HepG2 (cell line): ENCODE results near the gene RFX2. TPM values are rescaled to one million over a fixed set of nuclear protein-coding genes. Genes with fewer than 3 reads are reported as not detected.

Experiments
- ATAC-seq: fragments of 200-7000 bp; cut with Tn5 transposase; 3 replicates; pipeline ENCODE4 v1.9.1; 2020; ENCODE audit warnings: mild to moderate bottlenecking, moderate library complexity
- BruUV-seq: library from RNA; stranded (reverse); fragments of 400-500 nt; replicated peaks from 2 replicates; lab custom pipeline; 2021; lab: Mats Ljungman, UMichigan
- CTCF ChIA-PET: fragments of 300-600 bp; formaldehyde crosslinking; extraction: SDS; loops from one replicate; lab custom pipeline; 2021; ENCODE audit warnings: low total read pairs, inconsistent platforms, low intra/inter-chr PET ratio; lab: Yijun Ruan, JAX
- POLR2A ChIA-PET: fragments of 350-600 bp; sonication (Branson Sonifier 250); formaldehyde crosslinking; loops from one replicate; lab custom pipeline; 2020; ENCODE audit warnings: antibody characterized with exemption, inconsistent platforms; lab: Yijun Ruan, JAX
- DNase-seq: peaks from one replicate; pipeline ENCODE4 v3.0.0-alpha.2; 2015; ENCODE audit warnings: low spot score
- FAIRE-seq: peaks from 3 replicates; lab custom pipeline; 2011; peaks lifted over from hg19 to GRCh38; lab: Jason Lieb, UNC
- H2AFZ ChIP-seq: one replicate; pipeline ENCODE4 v1.6.1; 2011; ENCODE audit warnings: low read length, inconsistent platforms
- H3K27ac ChIP-seq: fragments of 300-600 bp; 3 replicates; pipeline ENCODE4 v1.8.0; 2011; ENCODE audit warnings: mixed run types, mild to moderate bottlenecking, mixed read lengths, low read length, inconsistent platforms; ENCODE audit not compliant: insufficient read depth; ENCODE audit errors: extremely low read length
- H3K27me3 ChIP-seq, 2 experiments: fragments of 200-600 bp in 1 of 2; 2 replicates in 1 of 2; 3 replicates in 1 of 2; pipeline versions ENCODE4 v1.6.0 to v1.8.0; 2011; ENCODE audit warnings: low read length in 2 of 2, mild to moderate bottlenecking in 2 of 2, moderate library complexity in 2 of 2, inconsistent platforms in 1 of 2; ENCODE audit not compliant: insufficient read depth in 2 of 2, control insufficient read depth in 1 of 2
- H3K36me3 ChIP-seq, 2 experiments: fragments of 200-600 bp in 1 of 2; replicated peaks in 1 of 2; 2 replicates in 1 of 2; 3 replicates in 1 of 2; pipeline versions ENCODE4 v1.5.1 to v1.8.0; 2011; ENCODE audit warnings: low read length in 2 of 2, inconsistent platforms in 1 of 2; ENCODE audit not compliant: insufficient read depth in 2 of 2, control insufficient read depth in 1 of 2
- H3K4me1 ChIP-seq: 2 replicates; pipeline ENCODE4 v1.5.1; 2012; ENCODE audit warnings: low read length, inconsistent platforms; ENCODE audit not compliant: insufficient read depth
- H3K4me2 ChIP-seq: 2 replicates; pipeline ENCODE4 v1.6.0; 2011; ENCODE audit warnings: low read depth, low read length, inconsistent platforms
- H3K4me3 ChIP-seq, 3 experiments: fragments of 200-600 bp in 1 of 3; sonication (generic), shearing (Covaris generic) in 1 of 3; replicated peaks in 1 of 3; 2 replicates each; pipeline ENCODE4 v1.5.1; 2011 to 2016; ENCODE audit warnings: low read length in 3 of 3, inconsistent platforms in 2 of 3, low read depth in 2 of 3, mild to moderate bottlenecking in 2 of 3, control low read depth in 1 of 3, mixed read lengths in 1 of 3; ENCODE audit not compliant: insufficient read depth in 1 of 3
- H3K79me2 ChIP-seq: one replicate; pipeline ENCODE4 v1.6.1; 2011; ENCODE audit warnings: low read length, inconsistent platforms; ENCODE audit not compliant: insufficient read depth
- H3K9ac ChIP-seq: 2 replicates; pipeline ENCODE4 v1.6.0; 2011; ENCODE audit warnings: mild to moderate bottlenecking, low read depth, low read length, inconsistent platforms; ENCODE audit not compliant: insufficient read depth
- H3K9me3 ChIP-seq: 2 replicates; pipeline ENCODE4 v1.5.1; 2012; ENCODE audit warnings: mild to moderate bottlenecking, low read length
- H4K20me1 ChIP-seq: 2 replicates; pipeline ENCODE4 v1.6.0; 2011; ENCODE audit warnings: inconsistent platforms, mild to moderate bottlenecking, low read length, moderate library complexity; ENCODE audit not compliant: insufficient read depth
- CEBPG ChIP-seq: IDR thresholded peaks from 2 replicates; pipeline ENCODE4 v1.6.1; 2016
- CHCHD3 ChIP-seq: sonication (generic); formaldehyde crosslinking; IDR thresholded peaks from 2 replicates; pipeline ENCODE4 v1.8.0; 2022; ENCODE audit warnings: mild to moderate bottlenecking, missing genetic modification reagents, moderate library complexity
- ESRRA ChIP-seq: sonication (generic); formaldehyde crosslinking; IDR thresholded peaks from 2 replicates; pipeline ENCODE4 v1.5.1; 2020; ENCODE audit warnings: mild to moderate bottlenecking, low read depth, missing genetic modification reagents
- GABPB1 ChIP-seq: IDR thresholded peaks from 2 replicates; pipeline ENCODE4 v1.6.1; 2016; ENCODE audit warnings: mild to moderate bottlenecking, missing genetic modification reagents, moderate library complexity, missing compliant biosample characterization
- LCORL ChIP-seq, 2 experiments: fragments of 450-650 bp in 1 of 2; sonication (generic) in 1 of 2; formaldehyde crosslinking in 1 of 2; IDR thresholded peaks; 2 replicates each; pipeline versions ENCODE4 v1.5.0 to v1.6.1; 2017 to 2020; ENCODE audit warnings: antibody characterized with exemption in 1 of 2, missing genetic modification reagents in 1 of 2
- ZBTB33 ChIP-seq: sonication (generic); formaldehyde crosslinking; IDR thresholded peaks from 2 replicates; pipeline ENCODE4 v1.4.0; 2020; ENCODE audit warnings: missing genetic modification reagents
- ZBTB38 ChIP-seq: sonication (generic); formaldehyde crosslinking; IDR thresholded peaks from 2 replicates; pipeline ENCODE4 v1.5.1; 2020; ENCODE audit warnings: mild to moderate bottlenecking, missing genetic modification reagents
- ZMAT3 ChIP-seq: sonication (generic); formaldehyde crosslinking; conservative IDR thresholded peaks from 2 replicates; pipeline ENCODE4 v1.7.0; 2021; ENCODE audit warnings: missing genetic modification reagents
- ZMYM4 ChIP-seq: sonication (generic); formaldehyde crosslinking; IDR thresholded peaks from 2 replicates; pipeline ENCODE4 v1.8.1; 2023; ENCODE audit warnings: mild to moderate bottlenecking, missing genetic modification reagents
- WGBS: methylation state at CpG from one replicate; pipeline ENCODE4 v1.1.6; 2017; ENCODE audit warnings: low lambda C conversion rate; 5-methylcytosine and 5-hydroxymethylcytosine counted together
- in situ Hi-C: cut with HindIII; loops from 2 replicates; pipeline ENCODE4 v1.10.0; 2017; ENCODE audit warnings: low pct_unique_long_range_greater_than_20kb; ENCODE audit not compliant: extremely low pct_ligation_motif_present
- intact Hi-C: fragments of 100-400 bp; cut with micrococcal nuclease; formaldehyde crosslinking; loops from one replicate; pipeline ENCODE4 v1.10.0; 2022; ENCODE audit not compliant: unreplicated experiment
- polyA plus RNA-seq, 8 experiments: library from polyadenylated mRNA; depleted of rRNA in 3 of 8; stranded (reverse) in 7 of 8; unstranded in 1 of 8; fragments of >200 nt; fragmentation: Illumina TruSeq in 4 of 8; extraction: Trizol in 4 of 8; gene quantifications; 2 replicates each; pipeline versions ENCODE4 v1.2.1 to v1.2.3, GENCODE V29; 2011 to 2016; ENCODE audit warnings: low read depth in 4 of 8, missing spikeins in 1 of 8, mixed read lengths in 1 of 8; ENCODE audit not compliant: insufficient read depth in 1 of 8
- total RNA-seq, 5 experiments: library from RNA; depleted of rRNA; stranded (reverse); fragments of >200 nt; fragmentation: Illumina TruSeq; extraction: Trizol; gene quantifications; 2 replicates each; pipeline ENCODE4 v1.2.3, GENCODE V29; 2016; ENCODE audit warnings: low read depth in 1 of 5
- TF ChIP-seq, protein P1 (sequence below): sonication (generic); formaldehyde crosslinking; IDR thresholded peaks from 2 replicates; pipeline ENCODE4 v1.5.1; 2020; ENCODE audit warnings: mild to moderate bottlenecking, missing genetic modification reagents, moderate library complexity

The RFX2 gene
- total and polyA plus RNA-seq, 2 of the 13 experiments (the other 11 are each of a cell fraction or from before 2014, with no cell fraction given), result 2.8 to 3.3 TPM

- Histone ChIP-seq H3K36me3 (peaks cover 0 to 7% of the 10 kb centered on the region in 2 experiments; a peak in 2 of 5 replicates), H3K4me3 (no peak overlapping the region), H3K9me3 (no peaks in the 10 kb centered on the region), H3K27ac (peak overlapping the region; percentile 43), H2AFZ (no peak overlapping the region), H3K27me3 (no peaks in the 10 kb centered on the region), H4K20me1 (peaks cover 5% of the 10 kb centered on the region; the same call in 1 of the 2 replicates), H3K4me1 (peaks cover 100% of the 10 kb centered on the region), H3K9ac (peak overlapping the region; percentile 12; the same call in 1 of the 2 replicates), H3K4me2 (no peak overlapping the region), H3K79me2 (peaks cover 89% of the 10 kb centered on the region)
- no peak for FAIRE-seq
- CTCF ChIA-PET, result no interaction called here
- POLR2A ChIA-PET, result interaction anchor here (3.4 kb wide), 1 partner anchor 54 kb away, joined by 13 read pairs; the partner anchor contains the start of genes NDUFA11 and VMAC
- intact Hi-C loops (no loop called here), in situ Hi-C loops (no loop called here)
- no TSS peak for BruUV-seq
- no peak for ATAC-seq
- WGBS, result 82% methylated on average over 16 of the region's 21 CpGs
- DNase-seq, result no peak
- TF ChIP-seq ZBTB33 (CRISPR knock-in tag) (peak; percentile 98), CEBPG (no peak), LCORL (IDR thresholded peaks at IDR 0.05) (no peak), LCORL (CRISPR knock-in tag; IDR thresholded peaks at IDR 0.05) (0 out of 2 replicates have a peak, but pooled peaks have one; percentile 36), GABPB1 (CRISPR knock-in tag) (peak; percentile 34; the same call in 1 of the 2 replicates), ZMYM4 (peak; percentile 25; the same call in 1 of the 2 replicates), ZMAT3 (CRISPR knock-in tag) (no peak), ESRRA (CRISPR knock-in tag) (no peak), CHCHD3 (CRISPR knock-in tag) (no peak), ZBTB38 (CRISPR knock-in tag) (peak; percentile 84)
- TF ChIP-seq, protein P1, sequence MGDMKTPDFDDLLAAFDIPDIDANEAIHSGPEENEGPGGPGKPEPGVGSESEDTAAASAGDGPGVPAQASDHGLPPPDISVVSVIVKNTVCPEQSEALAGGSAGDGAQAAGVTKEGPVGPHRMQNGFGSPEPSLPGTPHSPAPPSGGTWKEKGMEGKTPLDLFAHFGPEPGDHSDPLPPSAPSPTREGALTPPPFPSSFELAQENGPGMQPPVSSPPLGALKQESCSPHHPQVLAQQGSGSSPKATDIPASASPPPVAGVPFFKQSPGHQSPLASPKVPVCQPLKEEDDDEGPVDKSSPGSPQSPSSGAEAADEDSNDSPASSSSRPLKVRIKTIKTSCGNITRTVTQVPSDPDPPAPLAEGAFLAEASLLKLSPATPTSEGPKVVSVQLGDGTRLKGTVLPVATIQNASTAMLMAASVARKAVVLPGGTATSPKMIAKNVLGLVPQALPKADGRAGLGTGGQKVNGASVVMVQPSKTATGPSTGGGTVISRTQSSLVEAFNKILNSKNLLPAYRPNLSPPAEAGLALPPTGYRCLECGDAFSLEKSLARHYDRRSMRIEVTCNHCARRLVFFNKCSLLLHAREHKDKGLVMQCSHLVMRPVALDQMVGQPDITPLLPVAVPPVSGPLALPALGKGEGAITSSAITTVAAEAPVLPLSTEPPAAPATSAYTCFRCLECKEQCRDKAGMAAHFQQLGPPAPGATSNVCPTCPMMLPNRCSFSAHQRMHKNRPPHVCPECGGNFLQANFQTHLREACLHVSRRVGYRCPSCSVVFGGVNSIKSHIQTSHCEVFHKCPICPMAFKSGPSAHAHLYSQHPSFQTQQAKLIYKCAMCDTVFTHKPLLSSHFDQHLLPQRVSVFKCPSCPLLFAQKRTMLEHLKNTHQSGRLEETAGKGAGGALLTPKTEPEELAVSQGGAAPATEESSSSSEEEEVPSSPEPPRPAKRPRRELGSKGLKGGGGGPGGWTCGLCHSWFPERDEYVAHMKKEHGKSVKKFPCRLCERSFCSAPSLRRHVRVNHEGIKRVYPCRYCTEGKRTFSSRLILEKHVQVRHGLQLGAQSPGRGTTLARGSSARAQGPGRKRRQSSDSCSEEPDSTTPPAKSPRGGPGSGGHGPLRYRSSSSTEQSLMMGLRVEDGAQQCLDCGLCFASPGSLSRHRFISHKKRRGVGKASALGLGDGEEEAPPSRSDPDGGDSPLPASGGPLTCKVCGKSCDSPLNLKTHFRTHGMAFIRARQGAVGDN (CRISPR knock-in tag), result peak; percentile 84
These were observed 152.0 kb downstream of the RFX2 start for GRCh38 chr19:5958074-5958850.
